ENCODE measurements around the gene JUNB.

DNA sequence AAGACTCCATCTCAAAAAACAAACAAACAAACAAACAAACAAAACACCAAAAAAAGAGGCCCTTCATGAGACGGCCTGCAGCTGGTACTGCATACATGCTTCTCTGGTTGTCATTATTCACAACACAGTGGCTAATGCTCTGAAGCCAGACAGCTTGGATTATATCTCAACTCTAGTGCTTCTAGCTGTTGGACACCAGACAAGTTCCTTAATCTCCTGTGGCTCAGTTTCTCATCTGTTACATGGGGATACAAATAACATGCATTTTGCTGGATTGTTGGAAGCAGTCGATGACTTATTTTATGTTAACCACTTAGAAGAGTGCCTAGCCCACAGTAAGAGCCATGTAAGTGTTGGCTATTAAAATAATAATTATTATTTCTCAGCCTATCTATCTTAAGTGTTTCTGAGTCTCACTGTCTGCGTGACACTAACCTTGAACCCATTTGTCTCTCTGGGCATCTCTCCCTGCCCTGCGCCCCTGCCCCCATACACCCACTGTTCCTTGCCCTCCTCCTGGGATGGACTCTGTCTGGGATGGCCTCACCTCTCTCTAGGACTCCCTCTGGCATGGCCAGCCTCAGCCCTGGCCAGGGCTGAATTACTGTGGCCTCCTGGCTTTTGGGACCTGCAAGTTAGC, 3.1 kb upstream of the JUNB start:
- TF ChIP-seq BORCS8-MEF2B (CRISPR knock-in tag; IDR thresholded peaks at IDR 0.05) (no peak), SPEN (CRISPR knock-in tag; IDR thresholded peaks at IDR 0.05; ENCODE audit: low read depth) (no peak), EHMT2 (IDR thresholded peaks at IDR 0.05; ENCODE audit: borderline replicate concordance, low read depth, low read length) (no peak), NR3C1 (CRISPR knock-in tag; IDR thresholded peaks at IDR 0.05) (no peak), EZH2 (conservative IDR thresholded peaks at IDR 0.05; ENCODE audit: low read depth, low read length) (no peak), ZNF567 (CRISPR knock-in tag; IDR thresholded peaks at IDR 0.05; ENCODE audit: borderline replicate concordance) (no peak), POLR2A (IDR thresholded peaks at IDR 0.05; ENCODE audit: insufficient read depth in 1 of 2, low read depth in 2 of 2, low read length in 2 of 2) (no peak)
- TF ChIP-seq, protein P1, sequence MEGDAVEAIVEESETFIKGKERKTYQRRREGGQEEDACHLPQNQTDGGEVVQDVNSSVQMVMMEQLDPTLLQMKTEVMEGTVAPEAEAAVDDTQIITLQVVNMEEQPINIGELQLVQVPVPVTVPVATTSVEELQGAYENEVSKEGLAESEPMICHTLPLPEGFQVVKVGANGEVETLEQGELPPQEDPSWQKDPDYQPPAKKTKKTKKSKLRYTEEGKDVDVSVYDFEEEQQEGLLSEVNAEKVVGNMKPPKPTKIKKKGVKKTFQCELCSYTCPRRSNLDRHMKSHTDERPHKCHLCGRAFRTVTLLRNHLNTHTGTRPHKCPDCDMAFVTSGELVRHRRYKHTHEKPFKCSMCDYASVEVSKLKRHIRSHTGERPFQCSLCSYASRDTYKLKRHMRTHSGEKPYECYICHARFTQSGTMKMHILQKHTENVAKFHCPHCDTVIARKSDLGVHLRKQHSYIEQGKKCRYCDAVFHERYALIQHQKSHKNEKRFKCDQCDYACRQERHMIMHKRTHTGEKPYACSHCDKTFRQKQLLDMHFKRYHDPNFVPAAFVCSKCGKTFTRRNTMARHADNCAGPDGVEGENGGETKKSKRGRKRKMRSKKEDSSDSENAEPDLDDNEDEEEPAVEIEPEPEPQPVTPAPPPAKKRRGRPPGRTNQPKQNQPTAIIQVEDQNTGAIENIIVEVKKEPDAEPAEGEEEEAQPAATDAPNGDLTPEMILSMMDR (CRISPR knock-in tag; IDR thresholded peaks at IDR 0.05), result no peak
- TF ChIP-seq, protein P2, sequence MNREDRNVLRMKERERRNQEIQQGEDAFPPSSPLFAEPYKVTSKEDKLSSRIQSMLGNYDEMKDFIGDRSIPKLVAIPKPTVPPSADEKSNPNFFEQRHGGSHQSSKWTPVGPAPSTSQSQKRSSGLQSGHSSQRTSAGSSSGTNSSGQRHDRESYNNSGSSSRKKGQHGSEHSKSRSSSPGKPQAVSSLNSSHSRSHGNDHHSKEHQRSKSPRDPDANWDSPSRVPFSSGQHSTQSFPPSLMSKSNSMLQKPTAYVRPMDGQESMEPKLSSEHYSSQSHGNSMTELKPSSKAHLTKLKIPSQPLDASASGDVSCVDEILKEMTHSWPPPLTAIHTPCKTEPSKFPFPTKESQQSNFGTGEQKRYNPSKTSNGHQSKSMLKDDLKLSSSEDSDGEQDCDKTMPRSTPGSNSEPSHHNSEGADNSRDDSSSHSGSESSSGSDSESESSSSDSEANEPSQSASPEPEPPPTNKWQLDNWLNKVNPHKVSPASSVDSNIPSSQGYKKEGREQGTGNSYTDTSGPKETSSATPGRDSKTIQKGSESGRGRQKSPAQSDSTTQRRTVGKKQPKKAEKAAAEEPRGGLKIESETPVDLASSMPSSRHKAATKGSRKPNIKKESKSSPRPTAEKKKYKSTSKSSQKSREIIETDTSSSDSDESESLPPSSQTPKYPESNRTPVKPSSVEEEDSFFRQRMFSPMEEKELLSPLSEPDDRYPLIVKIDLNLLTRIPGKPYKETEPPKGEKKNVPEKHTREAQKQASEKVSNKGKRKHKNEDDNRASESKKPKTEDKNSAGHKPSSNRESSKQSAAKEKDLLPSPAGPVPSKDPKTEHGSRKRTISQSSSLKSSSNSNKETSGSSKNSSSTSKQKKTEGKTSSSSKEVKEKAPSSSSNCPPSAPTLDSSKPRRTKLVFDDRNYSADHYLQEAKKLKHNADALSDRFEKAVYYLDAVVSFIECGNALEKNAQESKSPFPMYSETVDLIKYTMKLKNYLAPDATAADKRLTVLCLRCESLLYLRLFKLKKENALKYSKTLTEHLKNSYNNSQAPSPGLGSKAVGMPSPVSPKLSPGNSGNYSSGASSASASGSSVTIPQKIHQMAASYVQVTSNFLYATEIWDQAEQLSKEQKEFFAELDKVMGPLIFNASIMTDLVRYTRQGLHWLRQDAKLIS (CRISPR knock-in tag; IDR thresholded peaks at IDR 0.05), result no peak
- TF ChIP-seq, protein P3, sequence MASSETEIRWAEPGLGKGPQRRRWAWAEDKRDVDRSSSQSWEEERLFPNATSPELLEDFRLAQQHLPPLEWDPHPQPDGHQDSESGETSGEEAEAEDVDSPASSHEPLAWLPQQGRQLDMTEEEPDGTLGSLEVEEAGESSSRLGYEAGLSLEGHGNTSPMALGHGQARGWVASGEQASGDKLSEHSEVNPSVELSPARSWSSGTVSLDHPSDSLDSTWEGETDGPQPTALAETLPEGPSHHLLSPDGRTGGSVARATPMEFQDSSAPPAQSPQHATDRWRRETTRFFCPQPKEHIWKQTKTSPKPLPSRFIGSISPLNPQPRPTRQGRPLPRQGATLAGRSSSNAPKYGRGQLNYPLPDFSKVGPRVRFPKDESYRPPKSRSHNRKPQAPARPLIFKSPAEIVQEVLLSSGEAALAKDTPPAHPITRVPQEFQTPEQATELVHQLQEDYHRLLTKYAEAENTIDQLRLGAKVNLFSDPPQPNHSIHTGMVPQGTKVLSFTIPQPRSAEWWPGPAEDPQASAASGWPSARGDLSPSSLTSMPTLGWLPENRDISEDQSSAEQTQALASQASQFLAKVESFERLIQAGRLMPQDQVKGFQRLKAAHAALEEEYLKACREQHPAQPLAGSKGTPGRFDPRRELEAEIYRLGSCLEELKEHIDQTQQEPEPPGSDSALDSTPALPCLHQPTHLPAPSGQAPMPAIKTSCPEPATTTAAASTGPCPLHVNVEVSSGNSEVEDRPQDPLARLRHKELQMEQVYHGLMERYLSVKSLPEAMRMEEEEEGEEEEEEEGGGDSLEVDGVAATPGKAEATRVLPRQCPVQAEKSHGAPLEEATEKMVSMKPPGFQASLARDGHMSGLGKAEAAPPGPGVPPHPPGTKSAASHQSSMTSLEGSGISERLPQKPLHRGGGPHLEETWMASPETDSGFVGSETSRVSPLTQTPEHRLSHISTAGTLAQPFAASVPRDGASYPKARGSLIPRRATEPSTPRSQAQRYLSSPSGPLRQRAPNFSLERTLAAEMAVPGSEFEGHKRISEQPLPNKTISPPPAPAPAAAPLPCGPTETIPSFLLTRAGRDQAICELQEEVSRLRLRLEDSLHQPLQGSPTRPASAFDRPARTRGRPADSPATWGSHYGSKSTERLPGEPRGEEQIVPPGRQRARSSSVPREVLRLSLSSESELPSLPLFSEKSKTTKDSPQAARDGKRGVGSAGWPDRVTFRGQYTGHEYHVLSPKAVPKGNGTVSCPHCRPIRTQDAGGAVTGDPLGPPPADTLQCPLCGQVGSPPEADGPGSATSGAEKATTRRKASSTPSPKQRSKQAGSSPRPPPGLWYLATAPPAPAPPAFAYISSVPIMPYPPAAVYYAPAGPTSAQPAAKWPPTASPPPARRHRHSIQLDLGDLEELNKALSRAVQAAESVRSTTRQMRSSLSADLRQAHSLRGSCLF (CRISPR knock-in tag; IDR thresholded peaks at IDR 0.05; ENCODE audit: borderline replicate concordance), result no peak

Measured in HepG2 (cell line).